ENCODE measurements around the gene FAM177A1. TPM values are rescaled to one million over a fixed set of nuclear protein-coding genes. Genes with fewer than 3 reads are reported as not detected.

FAM177A1 gene
- total and polyA plus RNA-seq, 2 of the 13 experiments (the other 11 are each of a cell fraction or from before 2014, with no cell fraction given), result 72.9 to 119 TPM

DNA sequence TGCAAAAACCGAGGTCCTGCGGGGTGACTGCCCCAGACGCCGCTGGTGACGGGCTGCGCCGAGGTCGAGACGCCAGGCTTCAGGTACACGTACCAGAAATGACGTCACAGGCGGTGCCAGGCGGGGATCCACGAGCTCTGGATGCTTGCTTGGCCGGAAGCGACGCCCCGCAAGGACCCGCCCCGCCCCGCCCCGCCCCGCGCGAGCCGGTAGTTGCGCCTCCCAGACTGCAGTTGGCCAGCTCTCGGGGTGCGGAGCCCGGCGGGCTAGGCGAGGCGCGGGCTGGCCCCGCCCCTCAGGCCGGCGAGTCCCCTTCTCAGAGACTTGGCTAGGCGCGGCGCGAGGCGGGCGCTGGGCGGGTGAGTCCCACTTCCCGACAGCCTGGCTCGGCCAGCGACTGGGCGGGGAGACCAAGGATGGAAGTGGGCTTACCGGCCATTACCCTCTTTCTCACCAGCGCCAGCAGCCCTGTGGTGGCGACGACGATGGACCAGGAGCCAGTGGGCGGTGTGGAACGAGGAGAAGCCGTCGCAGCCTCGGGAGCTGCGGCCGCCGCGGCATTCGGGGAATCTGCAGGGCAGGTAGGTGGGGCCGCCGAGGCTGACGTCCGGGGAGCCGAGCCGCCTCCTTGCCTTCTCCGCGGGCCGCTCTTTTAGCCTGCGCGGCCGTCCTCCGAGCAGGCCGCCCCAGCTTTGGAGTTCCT is at the start of gene FAM177A1 (continued):
- TF ChIP-seq, protein P1, sequence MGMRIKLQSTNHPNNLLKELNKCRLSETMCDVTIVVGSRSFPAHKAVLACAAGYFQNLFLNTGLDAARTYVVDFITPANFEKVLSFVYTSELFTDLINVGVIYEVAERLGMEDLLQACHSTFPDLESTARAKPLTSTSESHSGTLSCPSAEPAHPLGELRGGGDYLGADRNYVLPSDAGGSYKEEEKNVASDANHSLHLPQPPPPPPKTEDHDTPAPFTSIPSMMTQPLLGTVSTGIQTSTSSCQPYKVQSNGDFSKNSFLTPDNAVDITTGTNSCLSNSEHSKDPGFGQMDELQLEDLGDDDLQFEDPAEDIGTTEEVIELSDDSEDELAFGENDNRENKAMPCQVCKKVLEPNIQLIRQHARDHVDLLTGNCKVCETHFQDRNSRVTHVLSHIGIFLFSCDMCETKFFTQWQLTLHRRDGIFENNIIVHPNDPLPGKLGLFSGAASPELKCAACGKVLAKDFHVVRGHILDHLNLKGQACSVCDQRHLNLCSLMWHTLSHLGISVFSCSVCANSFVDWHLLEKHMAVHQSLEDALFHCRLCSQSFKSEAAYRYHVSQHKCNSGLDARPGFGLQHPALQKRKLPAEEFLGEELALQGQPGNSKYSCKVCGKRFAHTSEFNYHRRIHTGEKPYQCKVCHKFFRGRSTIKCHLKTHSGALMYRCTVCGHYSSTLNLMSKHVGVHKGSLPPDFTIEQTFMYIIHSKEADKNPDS (CRISPR knock-in tag; IDR thresholded peaks at IDR 0.05), result peak; percentile 80
- TF ChIP-seq DNMT3B (CRISPR knock-in tag; conservative IDR thresholded peaks at IDR 0.05), result 0 out of 2 replicates have a peak, but pooled peaks have one; percentile 11
- TF ChIP-seq, protein P2, sequence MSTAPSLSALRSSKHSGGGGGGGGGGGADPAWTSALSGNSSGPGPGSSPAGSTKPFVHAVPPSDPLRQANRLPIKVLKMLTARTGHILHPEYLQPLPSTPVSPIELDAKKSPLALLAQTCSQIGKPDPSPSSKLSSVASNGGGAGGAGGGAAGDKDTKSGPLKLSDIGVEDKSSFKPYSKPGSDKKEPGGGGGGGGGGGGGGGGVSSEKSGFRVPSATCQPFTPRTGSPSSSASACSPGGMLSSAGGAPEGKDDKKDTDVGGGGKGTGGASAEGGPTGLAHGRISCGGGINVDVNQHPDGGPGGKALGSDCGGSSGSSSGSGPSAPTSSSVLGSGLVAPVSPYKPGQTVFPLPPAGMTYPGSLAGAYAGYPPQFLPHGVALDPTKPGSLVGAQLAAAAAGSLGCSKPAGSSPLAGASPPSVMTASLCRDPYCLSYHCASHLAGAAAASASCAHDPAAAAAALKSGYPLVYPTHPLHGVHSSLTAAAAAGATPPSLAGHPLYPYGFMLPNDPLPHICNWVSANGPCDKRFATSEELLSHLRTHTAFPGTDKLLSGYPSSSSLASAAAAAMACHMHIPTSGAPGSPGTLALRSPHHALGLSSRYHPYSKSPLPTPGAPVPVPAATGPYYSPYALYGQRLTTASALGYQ (CRISPR knock-in tag; IDR thresholded peaks at IDR 0.05), result peak; percentile 86; the same call in 1 of the 2 replicates
- peak; percentile 84 for TF ChIP-seq ISL2 (CRISPR knock-in tag; IDR thresholded peaks at IDR 0.05)
- TF ChIP-seq, protein P3, sequence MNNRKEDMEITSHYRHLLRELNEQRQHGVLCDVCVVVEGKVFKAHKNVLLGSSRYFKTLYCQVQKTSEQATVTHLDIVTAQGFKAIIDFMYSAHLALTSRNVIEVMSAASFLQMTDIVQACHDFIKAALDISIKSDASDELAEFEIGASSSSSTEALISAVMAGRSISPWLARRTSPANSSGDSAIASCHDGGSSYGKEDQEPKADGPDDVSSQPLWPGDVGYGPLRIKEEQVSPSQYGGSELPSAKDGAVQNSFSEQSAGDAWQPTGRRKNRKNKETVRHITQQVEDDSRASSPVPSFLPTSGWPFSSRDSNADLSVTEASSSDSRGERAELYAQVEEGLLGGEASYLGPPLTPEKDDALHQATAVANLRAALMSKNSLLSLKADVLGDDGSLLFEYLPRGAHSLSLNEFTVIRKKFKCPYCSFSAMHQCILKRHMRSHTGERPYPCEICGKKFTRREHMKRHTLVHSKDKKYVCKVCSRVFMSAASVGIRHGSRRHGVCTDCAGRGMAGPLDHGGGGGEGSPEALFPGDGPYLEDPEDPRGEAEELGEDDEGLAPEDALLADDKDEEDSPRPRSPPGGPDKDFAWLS (CRISPR knock-in tag; IDR thresholded peaks at IDR 0.05; ENCODE audit: borderline replicate concordance), result 0 out of 2 replicates have a peak, but pooled peaks have one; percentile 5
- TF ChIP-seq KAT8 (CRISPR knock-in tag; IDR thresholded peaks at IDR 0.05), result peak; percentile 93
- TF ChIP-seq ZNF703 (CRISPR knock-in tag; IDR thresholded peaks at IDR 0.05; ENCODE audit: borderline replicate concordance), result peak; percentile 95; the same call in 1 of the 2 replicates
- TF ChIP-seq, protein P4, sequence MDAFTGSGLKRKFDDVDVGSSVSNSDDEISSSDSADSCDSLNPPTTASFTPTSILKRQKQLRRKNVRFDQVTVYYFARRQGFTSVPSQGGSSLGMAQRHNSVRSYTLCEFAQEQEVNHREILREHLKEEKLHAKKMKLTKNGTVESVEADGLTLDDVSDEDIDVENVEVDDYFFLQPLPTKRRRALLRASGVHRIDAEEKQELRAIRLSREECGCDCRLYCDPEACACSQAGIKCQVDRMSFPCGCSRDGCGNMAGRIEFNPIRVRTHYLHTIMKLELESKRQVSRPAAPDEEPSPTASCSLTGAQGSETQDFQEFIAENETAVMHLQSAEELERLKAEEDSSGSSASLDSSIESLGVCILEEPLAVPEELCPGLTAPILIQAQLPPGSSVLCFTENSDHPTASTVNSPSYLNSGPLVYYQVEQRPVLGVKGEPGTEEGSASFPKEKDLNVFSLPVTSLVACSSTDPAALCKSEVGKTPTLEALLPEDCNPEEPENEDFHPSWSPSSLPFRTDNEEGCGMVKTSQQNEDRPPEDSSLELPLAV (CRISPR knock-in tag; conservative IDR thresholded peaks at IDR 0.05; ENCODE audit: low read depth), result no peak
- TF ChIP-seq ZNF564 (CRISPR knock-in tag; IDR thresholded peaks at IDR 0.05), result peak; percentile 96
- TF ChIP-seq ATF7-NPFF (CRISPR knock-in tag; IDR thresholded peaks at IDR 0.05; ENCODE audit: low read depth), result peak; percentile 100
- TF ChIP-seq ETV6 (CRISPR knock-in tag; conservative IDR thresholded peaks at IDR 0.05), result peak; percentile 51
- peak; percentile 54; the same call in 1 of the 2 replicates for TF ChIP-seq ZNF33A (CRISPR knock-in tag; IDR thresholded peaks at IDR 0.05; ENCODE audit: borderline replicate concordance)
- TF ChIP-seq ZSCAN31 (CRISPR knock-in tag; IDR thresholded peaks at IDR 0.05; ENCODE audit: low read depth), result peak; percentile 100
- TF ChIP-seq ZBTB1 (CRISPR knock-in tag; IDR thresholded peaks at IDR 0.05; ENCODE audit: borderline replicate concordance), result no peak
- TF ChIP-seq, protein P5, sequence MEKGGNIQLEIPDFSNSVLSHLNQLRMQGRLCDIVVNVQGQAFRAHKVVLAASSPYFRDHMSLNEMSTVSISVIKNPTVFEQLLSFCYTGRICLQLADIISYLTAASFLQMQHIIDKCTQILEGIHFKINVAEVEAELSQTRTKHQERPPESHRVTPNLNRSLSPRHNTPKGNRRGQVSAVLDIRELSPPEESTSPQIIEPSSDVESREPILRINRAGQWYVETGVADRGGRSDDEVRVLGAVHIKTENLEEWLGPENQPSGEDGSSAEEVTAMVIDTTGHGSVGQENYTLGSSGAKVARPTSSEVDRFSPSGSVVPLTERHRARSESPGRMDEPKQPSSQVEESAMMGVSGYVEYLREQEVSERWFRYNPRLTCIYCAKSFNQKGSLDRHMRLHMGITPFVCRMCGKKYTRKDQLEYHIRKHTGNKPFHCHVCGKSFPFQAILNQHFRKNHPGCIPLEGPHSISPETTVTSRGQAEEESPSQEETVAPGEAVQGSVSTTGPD (CRISPR knock-in tag; IDR thresholded peaks at IDR 0.05), result 0 out of 2 replicates have a peak, but pooled peaks have one; percentile 6
- peak; percentile 86 for TF ChIP-seq AGO2 (optimal IDR thresholded peaks at IDR 0.05; ENCODE audit: low read depth, low read length)
- TF ChIP-seq PLRG1 (conservative IDR thresholded peaks at IDR 0.05), result no peak
- TF ChIP-seq TRIM24 (CRISPR knock-in tag; IDR thresholded peaks at IDR 0.05), result no peak
